ENCODE results near the gene ATP8B4.
"Not testable (repeated sequence)": the region's sequence is repeated elsewhere in the genome, so short reads cannot be mapped to it uniquely, and the experiment has no call there.

ATP8B4 gene

DNA sequence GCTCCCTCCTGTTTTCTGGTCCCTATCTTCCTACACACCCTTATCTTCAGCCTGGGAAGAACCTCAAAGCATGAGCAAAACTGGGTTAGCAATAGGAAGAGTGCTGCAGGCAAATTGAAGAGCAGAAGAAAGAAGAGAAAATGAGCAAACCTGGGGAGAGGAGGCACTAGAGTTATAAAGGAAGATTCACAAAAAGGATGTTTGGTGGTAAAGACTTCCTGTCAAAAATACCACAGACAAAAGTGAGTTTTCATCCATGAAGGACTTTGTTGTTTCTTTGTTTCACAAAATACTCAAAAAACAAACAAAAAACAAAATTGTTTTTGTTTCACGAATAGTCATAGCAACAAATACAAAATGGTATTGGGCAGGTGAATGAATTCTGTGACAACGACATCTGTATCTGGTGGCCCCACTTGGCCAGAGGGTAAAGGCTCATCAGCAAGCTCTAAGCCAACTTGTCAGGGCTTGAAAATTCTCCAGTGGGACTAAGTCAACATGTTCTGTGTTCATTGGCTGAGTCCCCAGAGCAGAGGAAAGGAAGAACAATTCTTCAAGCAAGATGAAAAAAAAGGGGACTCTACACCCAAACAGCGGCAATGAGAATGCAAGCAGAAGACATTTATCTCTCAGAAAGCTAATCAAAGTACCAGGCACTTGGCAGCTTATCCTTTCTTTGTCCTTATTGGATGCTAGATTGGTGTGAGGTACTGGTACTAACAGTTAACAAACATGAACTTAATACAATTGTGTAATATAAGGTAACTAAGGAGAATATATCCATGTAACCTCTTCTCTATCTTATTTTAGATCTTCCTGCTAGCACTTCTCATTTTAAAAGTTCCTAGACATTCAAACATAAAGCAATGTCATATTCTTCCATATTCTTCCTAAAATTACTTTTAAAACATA lies 9.7 kb downstream of the ATP8B4 start:
- DNase-seq (ENCODE audit: insufficient read length, low spot score) (no peak), FAIRE-seq (no peak)

- FAIRE-seq = no peak
These were observed 10.6 kb downstream of the ATP8B4 start for GRCh38 chr15:50108461-50108860.

DNA sequence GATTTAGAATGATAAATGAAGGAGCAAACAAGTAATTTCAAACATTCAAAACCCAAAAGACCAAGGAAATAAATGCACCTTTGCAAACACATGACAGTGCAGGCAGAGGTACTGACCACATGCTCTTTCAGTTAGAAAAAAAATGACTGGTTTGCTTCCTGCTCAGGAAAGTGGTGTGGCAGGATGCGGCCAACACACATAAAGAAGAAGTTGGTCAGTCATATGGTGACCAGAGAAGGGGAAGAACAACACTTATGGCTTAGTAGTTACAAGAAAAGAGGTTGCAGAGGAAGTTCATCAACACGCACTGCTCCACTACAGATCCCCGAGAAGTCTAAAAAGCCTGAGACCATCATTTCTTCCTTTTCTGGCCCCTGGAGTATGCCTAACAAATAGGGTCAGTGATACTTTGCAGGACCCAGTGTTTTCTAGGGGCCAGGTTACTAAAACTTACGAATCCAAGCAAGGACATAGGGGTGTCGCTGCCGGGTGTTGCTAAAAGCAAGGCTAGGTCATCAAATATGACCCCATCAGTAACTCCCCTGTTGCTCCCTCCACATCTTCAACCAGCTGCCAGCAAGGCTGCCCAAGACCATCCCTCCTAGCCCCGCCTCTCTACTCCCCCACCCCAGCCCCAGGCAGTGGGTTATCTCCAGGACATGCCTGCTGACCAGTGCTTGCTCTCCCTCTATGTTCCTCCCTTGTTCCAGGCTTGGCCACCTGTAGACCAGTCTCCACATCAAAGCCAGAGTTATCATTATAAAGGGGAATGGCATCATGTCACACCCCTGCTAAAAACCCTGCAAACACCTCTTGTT lies 11.2 kb downstream of the ATP8B4 start:
- FAIRE-seq = no peak
- no peak for DNase-seq (ENCODE audit: insufficient read length, low spot score)

More at GRCh38 chr15:50108461-50108860, 10.6 kb downstream of the ATP8B4 start:
- no peak for DNase-seq (ENCODE audit: insufficient read length, low spot score)

DNA sequence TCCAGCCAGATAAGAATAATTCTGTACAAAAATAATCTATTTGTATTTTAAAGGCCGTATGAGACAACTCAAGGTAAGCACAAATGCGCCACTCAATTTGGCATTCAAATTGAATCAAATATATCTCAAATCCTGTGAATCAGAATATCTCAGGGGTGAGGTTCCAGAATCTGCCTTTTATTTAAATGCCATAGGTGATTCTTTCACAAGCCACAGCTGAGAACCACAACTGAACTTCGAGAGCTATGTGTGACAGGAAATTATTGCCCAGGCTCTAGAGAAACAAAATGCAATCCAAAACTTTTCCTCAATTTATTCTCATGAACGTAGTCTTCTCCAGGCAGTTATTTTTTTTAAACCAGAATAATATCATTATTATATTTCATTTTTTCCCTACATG lies 11.9 kb downstream of the ATP8B4 start:
- no peak for FAIRE-seq

GRCh38 chr15:50106457-50106856 lies 12.6 kb downstream of the ATP8B4 start:
- FAIRE-seq (no peak), DNase-seq (ENCODE audit: insufficient read length, low spot score) (no peak)

More for the DNA sequence above, 11.9 kb downstream of the ATP8B4 start:
- no peak for DNase-seq (ENCODE audit: insufficient read length, low spot score)

- FAIRE-seq = no peak
- no peak for DNase-seq (ENCODE audit: insufficient read length, low spot score)
These were observed 18.5 kb downstream of the ATP8B4 start for GRCh38 chr15:50100486-50100885.

DNA sequence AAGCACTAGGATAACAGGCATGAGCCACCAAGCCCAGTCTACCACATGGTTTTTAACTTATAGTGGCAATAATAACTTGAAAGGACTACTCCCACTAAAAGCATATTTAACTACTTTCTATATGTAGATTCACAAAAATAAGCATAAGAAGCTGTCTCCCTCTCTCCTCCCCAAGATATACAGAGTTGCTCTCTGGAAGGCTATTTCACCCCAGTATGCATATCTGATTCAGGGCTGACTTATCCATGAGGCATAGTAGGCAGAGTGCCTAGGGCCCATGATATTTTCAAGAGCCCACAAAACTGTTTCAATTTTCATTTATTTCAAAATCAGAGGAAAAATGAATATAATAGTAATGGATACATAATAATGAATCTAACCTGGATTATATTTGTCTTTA lies 20.5 kb downstream of the ATP8B4 start:
- DNase-seq (ENCODE audit: insufficient read length, low spot score) = no peak
- FAIRE-seq = no peak

GRCh38 chr15:50095938-50096821 lies 22.9 kb downstream of the ATP8B4 start:
- FAIRE-seq (no peak), DNase-seq (ENCODE audit: insufficient read length, low spot score) (no peak)

DNA sequence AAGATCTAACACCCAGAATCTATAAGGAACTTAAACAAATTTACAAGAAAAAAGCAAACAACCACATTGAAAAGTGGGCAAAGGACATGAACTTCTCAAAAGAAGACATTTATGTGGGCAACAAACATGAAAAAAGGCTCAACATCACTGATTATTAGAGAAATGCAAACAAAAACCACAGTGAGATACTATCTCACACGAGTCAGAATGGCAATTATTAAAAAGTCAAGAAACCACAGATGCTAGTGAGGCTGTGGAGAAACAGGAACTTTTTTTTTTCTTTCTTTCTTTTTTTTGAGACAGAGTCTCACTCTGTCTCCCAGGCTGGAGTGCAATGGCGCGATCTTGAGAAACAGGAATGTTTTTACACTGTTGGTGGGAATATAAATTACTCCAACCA lies 29.6 kb downstream of the ATP8B4 start:
- not testable (repeated sequence) for DNase-seq (ENCODE audit: insufficient read length, low spot score); FAIRE-seq

- FAIRE-seq (no peak), DNase-seq (ENCODE audit: insufficient read length, low spot score) (no peak)
These were observed 34.1 kb downstream of the ATP8B4 start for GRCh38 chr15:50084932-50085331.

DNA sequence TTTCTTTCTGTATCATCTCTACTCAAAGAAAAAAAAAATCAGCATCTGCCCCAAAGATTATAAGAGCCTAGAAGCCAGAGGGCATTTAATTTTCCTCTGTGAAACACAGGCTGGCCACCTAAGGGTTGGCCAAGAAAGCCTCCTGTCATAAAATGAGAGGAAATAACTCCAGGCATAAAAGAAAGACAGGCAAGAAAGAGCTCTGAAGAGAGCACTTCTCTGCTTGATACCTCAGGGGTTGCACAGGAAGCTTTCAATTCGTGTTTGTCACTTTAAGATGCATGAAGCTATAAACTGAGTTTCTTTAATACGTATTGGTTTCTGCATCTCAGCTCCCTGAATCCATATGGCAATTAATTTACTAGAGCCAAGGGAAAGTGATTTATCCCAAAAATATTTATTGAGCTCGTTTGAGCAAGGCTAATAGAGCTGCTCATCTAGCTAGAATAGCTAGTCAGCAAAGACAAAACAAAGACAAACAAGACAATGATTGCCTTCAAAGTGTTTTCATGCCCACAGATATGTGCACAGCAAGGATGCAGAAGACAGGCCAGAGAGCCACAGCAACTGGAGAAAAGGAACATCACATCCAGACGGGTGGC lies 35.5 kb downstream of the ATP8B4 start:
- DNase-seq (ENCODE audit: insufficient read length, low spot score) = no peak
- no peak for FAIRE-seq

DNA sequence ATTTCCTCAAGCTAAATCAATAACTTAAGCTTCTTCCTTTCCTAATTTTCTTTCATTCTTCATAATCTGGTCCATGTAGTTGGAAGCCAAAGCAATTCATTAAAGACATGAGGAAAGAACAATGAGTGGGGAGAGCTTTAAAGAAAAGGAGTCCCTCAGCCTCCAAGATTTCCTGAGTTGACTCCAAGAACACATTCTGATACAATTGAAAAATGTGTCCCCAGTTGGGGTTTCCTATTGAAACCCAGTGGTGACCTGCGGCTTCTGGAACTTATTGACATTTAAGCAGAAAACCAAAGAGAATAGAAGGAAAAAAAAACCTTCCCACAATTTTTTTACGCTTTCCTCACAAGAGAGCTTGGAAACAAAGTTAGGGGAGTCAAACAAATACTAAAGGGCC lies 37.0 kb downstream of the ATP8B4 start:
- DNase-seq (ENCODE audit: insufficient read length, low spot score) (no peak), FAIRE-seq (no peak)

DNA sequence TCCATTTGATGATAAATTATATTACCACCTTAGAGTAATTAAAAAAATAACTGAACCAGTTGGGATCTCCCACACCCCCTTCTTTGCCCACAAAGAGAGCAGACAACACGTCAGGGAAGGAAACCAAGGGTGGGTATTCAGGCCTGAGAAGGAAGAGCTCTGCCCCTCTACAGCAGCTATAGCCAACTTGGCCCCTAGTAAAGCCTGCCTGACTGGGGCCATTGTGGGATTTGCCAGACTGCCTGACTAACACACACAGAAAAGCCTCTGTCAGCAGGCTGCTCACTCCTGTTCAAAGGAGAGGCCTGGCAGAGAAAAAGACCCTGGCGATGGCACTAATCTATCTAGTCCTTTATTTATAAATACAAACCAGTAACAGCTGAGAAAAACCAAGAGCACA lies 41.4 kb downstream of the ATP8B4 start:
- DNase-seq (ENCODE audit: insufficient read length, low spot score) (no peak), FAIRE-seq (no peak)

DNA sequence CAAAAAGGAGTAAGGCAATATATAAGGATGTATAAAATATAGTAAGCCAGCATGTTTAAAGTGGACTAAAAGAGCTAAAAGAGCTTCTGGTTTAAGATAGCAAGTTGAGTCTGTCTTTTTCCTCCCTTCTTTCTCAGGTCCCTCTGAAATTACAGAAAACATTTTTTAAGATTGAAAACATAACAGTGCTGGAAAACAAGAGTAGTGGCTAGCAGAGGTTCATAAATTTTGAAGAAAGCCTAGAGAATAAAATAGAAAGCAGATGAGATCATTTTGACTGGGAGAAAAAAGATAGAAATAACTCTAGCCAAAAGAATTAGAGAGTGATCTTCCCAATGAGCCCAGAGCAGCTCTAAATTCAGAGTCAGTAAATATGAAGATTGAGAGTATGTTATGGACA lies 41.9 kb downstream of the ATP8B4 start:
- no peak for DNase-seq (ENCODE audit: insufficient read length, low spot score)
- FAIRE-seq = no peak

- no peak for FAIRE-seq
- no peak for DNase-seq (ENCODE audit: insufficient read length, low spot score)
These were observed 43.7 kb downstream of the ATP8B4 start for GRCh38 chr15:50075319-50075718.

- DNase-seq (ENCODE audit: insufficient read length, low spot score) (no peak), FAIRE-seq (no peak)
These were observed 47.3 kb downstream of the ATP8B4 start for GRCh38 chr15:50071551-50072258.

GRCh38 chr15:50068016-50068415 lies 51.0 kb downstream of the ATP8B4 start:
- DNase-seq (ENCODE audit: insufficient read length, low spot score) = no peak
- FAIRE-seq = no peak

GRCh38 chr15:50067254-50067653 lies 51.8 kb downstream of the ATP8B4 start:
- DNase-seq (ENCODE audit: insufficient read length, low spot score) (no peak), FAIRE-seq (no peak)

DNA sequence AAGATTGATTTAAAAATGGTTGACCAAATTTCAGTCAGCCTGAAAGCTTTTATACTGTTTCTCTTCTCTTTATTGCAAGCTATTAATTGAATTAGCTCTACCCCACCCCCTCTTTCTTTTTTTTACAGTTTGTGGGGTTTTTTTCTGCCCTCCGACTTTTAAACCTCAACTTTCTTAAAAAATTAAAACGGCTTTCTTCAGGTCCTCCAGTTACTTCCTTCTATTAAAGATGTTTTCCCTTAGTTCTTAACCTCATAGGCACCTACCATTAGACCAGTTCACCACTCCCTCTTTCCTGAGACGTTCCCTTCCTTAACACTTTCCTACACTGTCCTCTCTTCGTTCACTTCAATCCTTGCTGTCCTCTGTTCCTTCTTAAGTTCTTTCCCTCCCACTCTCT lies 52.4 kb downstream of the ATP8B4 start:
- DNase-seq (ENCODE audit: insufficient read length, low spot score) (no peak), FAIRE-seq (no peak)

GRCh38 chr15:50066202-50066601 lies 52.8 kb downstream of the ATP8B4 start:
- FAIRE-seq (peak; percentile 42), DNase-seq (ENCODE audit: insufficient read length, low spot score) (no peak)
